ENCODE data around the gene SLC2A4RG.

DNA sequence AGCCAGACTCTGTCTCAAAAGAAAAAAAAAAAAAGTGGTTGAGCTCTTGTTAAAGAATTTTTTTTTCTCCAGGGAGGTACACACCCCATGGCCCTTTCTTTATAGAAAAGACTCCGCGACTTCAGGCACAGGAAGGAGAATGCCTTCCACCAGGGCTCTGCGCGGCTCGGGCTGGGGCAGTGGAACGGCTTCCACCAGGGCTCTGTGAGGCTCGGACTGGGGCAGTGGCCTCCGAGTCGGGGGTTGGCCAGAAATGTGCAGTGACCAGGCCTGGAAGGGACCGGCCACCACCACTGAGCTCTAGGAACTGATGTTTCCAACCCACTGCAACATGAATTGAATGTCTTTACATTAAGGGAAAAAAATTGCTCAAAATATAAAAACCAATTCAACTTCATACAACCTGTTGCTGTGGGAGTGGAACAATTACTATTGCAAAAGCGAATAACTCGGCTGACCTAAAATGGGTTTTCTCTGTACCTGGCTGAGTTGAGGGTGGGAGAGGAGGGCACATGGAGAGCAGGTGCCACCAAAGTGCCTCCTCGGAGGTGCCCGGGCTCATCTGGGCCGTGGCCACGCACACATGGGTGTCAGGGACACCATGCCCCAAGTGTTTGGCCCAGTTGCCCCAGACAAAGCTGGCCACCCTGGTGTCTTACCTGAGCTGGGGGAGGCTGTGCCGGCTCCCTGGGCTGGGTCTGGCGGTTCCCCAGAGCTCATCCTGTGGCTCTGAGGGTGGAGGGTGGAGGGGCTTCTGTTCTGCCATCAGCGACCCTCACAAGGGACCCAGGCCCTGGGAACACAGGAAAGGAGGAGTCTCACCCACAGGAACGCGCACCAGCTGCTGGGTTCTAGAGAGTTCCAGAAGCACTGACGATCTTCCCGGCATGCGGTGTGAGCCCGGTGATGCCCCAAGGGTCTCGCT is 29.3 kb downstream of the SLC2A4RG start:
- TF ChIP-seq EZH2 (IDR thresholded peaks at IDR 0.05; ENCODE audit: borderline replicate concordance, low read length): no peak
- TF ChIP-seq, protein P1, sequence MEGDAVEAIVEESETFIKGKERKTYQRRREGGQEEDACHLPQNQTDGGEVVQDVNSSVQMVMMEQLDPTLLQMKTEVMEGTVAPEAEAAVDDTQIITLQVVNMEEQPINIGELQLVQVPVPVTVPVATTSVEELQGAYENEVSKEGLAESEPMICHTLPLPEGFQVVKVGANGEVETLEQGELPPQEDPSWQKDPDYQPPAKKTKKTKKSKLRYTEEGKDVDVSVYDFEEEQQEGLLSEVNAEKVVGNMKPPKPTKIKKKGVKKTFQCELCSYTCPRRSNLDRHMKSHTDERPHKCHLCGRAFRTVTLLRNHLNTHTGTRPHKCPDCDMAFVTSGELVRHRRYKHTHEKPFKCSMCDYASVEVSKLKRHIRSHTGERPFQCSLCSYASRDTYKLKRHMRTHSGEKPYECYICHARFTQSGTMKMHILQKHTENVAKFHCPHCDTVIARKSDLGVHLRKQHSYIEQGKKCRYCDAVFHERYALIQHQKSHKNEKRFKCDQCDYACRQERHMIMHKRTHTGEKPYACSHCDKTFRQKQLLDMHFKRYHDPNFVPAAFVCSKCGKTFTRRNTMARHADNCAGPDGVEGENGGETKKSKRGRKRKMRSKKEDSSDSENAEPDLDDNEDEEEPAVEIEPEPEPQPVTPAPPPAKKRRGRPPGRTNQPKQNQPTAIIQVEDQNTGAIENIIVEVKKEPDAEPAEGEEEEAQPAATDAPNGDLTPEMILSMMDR (conservative IDR thresholded peaks at IDR 0.05 in 1 of 2, IDR thresholded peaks at IDR 0.05 in 1 of 2; ENCODE audit: extremely low read depth in 1 of 2, insufficient read depth in 1 of 2, low read depth in 1 of 2, low read length in 2 of 2): no peak
